AG04450 (cell line): Measurements from ENCODE around the gene TOR1A. TPM values are rescaled to one million over a fixed set of nuclear protein-coding genes. Genes with fewer than 3 reads are reported as not detected.

Source experiments
- CTCF ChIA-PET: fragments of 300-600, 350-600 bp; formaldehyde crosslinking; extraction: SDS; loops from one replicate; lab custom pipeline; 2022; ENCODE audit warnings: antibody characterized with exemption, inconsistent platforms; lab: Charles Lee
- POLR2A ChIA-PET: fragments of 350-600 bp; formaldehyde crosslinking; extraction: SDS; loops from one replicate; lab custom pipeline; 2021; ENCODE audit warnings: antibody characterized with exemption, inconsistent platforms; lab: Yijun Ruan, JAX
- DNase-seq: peaks from one replicate; pipeline ENCODE4 v3.0.0-alpha.2; 2011; ENCODE audit warnings: low read depth, low spot score
- H3K27ac ChIP-seq: one replicate; pipeline ENCODE4 v1.5.1; 2012; ENCODE audit warnings: low read depth, low read length, control low read depth
- H3K27me3 ChIP-seq: one replicate; pipeline ENCODE4 v1.6.0; 2012; ENCODE audit warnings: low read length; ENCODE audit not compliant: control insufficient read depth, insufficient read depth
- H3K4me3 ChIP-seq: 2 replicates; pipeline ENCODE4 v1.5.1; 2011; ENCODE audit warnings: mild to moderate bottlenecking, low read depth, low read length, control low read depth
- H3K9me3 ChIP-seq: 2 replicates; pipeline ENCODE4 v1.5.1; 2012; ENCODE audit warnings: low read length; ENCODE audit not compliant: control insufficient read depth, insufficient read depth
- polyA plus RNA-seq: library from polyadenylated mRNA; depleted of rRNA; stranded (reverse); fragments of >200 nt; gene quantifications from 2 replicates; pipeline ENCODE4 v1.2.3, GENCODE V29; 2011
- TF ChIP-seq, protein P1 (sequence below): IDR thresholded peaks from 2 replicates; pipeline ENCODE4 v1.5.1; 2011; ENCODE audit warnings: low read depth, low read length, control low read depth, inconsistent platforms

TOR1A gene
- polyA plus RNA-seq, 1 experiment = 78.5 TPM

DNA sequence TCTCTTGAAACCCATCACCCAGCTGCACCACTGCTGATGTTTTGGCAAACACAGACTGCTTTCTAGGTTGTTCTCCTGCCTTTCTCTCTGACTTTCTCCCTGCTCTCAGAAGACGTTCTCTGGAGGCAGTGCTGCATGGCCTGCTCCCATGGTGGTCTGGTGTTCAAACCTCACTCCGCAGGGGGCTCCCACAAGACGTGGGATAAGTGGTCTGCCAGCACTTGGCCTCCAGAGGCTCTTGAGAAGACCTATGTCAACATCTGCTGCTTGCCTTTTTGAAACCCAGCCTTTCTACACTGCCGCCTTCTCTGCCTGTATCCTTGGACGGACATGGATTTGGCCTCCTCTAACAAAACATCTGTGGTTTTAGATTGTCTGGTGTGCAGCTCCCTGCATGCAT is 27.9 kb upstream of the TOR1A start:
- no peaks in the 10 kb centered on the region for H3K27me3 ChIP-seq
- CTCF ChIA-PET = no interaction called here

DNA sequence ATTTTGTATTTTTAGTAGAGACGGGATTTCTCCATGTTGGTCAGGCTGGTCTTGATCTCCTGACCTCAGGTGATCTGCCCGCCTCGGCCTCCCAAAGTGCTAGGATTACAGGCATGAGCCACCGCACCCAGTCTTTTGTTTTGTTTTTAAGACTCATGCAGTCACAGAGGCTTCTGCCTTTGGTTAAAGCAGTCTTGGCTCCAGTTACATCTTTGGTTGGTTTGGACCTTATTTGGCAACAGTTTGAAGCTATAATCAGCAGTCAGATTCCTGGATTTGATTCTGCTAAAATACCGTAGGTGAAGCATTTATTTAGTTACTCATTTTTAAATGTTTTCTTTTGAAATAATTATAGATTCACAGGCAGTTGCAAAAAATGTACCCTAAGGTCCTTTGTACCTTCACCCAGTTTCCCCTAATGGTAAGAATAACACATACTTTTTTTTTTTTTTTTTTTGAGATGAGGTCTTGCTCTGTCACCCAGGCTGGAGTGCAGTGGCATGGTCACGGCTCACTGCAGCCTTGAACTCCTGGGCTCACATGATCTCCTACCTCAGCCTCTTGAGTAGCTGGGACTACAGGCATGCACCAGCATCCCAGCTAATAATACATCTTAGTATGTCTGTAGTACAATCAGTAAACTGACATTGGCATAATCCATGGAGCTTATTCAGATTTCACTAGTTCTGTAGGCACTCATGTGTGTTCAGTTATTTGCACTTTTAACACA is 27.1 kb upstream of the TOR1A start:
- no peak overlapping the region for H3K4me3 ChIP-seq
- no peak overlapping the region for H3K27ac ChIP-seq
- POLR2A ChIA-PET = interaction anchor here (0.6 kb wide), 1 partner anchor 25 kb away, joined by 6 read pairs; no protein-coding TSS in a partner anchor
- DNase-seq = no peak
- H3K27me3 ChIP-seq = no peaks in the 10 kb centered on the region
- TF ChIP-seq, protein P1, sequence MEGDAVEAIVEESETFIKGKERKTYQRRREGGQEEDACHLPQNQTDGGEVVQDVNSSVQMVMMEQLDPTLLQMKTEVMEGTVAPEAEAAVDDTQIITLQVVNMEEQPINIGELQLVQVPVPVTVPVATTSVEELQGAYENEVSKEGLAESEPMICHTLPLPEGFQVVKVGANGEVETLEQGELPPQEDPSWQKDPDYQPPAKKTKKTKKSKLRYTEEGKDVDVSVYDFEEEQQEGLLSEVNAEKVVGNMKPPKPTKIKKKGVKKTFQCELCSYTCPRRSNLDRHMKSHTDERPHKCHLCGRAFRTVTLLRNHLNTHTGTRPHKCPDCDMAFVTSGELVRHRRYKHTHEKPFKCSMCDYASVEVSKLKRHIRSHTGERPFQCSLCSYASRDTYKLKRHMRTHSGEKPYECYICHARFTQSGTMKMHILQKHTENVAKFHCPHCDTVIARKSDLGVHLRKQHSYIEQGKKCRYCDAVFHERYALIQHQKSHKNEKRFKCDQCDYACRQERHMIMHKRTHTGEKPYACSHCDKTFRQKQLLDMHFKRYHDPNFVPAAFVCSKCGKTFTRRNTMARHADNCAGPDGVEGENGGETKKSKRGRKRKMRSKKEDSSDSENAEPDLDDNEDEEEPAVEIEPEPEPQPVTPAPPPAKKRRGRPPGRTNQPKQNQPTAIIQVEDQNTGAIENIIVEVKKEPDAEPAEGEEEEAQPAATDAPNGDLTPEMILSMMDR = no peak
- CTCF ChIA-PET = no interaction called here
- H3K9me3 ChIP-seq = no peaks in the 10 kb centered on the region

More for the DNA sequence above, 27.9 kb upstream of the TOR1A start:
- TF ChIP-seq, protein P1 = no peak
- POLR2A ChIA-PET = no interaction called here
- DNase-seq = no peak
- H3K9me3 ChIP-seq = no peaks in the 10 kb centered on the region
- H3K27ac ChIP-seq = no peak overlapping the region
- no peak overlapping the region for H3K4me3 ChIP-seq

DNA sequence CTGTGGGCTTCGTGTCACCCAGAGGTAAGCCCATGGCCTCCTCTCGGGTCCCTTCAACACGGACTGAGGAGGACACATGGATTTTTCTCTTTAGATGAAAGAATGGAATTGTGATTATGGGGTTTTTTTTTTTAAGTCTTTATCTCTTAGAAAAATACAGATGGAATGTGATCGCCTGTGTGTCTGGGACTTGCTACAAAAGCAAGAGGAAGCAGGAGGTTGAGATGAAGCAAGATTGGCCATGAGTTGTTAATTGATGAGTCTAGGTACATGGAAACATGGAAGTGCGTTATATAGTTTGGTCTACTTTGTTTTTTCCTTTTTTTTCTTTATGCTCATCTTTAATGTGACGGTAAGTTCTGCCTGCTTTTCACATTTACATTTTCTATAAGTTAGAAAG is 26.0 kb upstream of the TOR1A start:
- DNase-seq = no peak
- ChIA-PET POLR2A (no interaction called here), CTCF (no interaction called here)

DNA sequence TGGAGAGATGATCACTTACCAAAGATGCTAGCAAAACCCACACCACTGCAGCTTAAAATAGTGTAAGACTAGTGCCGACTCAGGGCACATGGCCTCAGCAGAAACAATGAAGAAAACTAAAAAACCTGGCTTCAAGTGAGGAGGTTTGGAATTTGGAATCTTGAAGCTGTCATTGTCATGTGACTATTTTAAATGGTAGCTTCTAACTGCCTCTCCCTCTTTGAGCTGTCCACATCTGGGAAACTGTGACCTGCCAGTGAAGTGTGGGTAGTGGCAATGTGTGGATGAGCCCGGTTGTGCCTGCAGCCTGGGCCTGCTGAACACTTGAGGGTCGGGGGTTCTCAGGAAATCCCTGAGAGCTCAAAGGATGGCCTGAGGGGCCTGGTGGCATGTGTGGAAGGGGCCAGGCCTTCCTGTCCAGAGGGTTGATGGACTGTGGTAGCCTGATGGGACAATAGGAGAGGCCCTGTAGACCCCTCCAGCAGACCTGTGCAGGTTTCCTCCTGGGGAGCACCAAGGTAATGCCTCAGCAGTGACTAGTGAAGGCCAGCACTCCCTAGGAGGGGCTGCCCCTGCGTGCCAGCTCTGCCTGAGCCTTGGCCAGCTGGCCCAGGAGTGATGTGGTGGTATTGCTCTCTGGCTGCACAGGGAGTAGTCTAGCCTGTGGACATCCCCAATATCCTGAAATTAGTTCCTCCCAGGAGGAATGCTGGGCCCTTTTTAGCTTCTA is 24.9 kb upstream of the TOR1A start:
- Histone ChIP-seq H3K9me3 (no peaks in the 10 kb centered on the region), H3K4me3 (no peak overlapping the region), H3K27ac (no peak overlapping the region), H3K27me3 (no peaks in the 10 kb centered on the region)
- TF ChIP-seq, protein P1 = no peak
- ChIA-PET POLR2A (interaction anchor here (0.8 kb wide), 1 partner anchor 87 kb away, joined by 5 read pairs; no protein-coding TSS in a partner anchor), CTCF (no interaction called here)
- DNase-seq = no peak

More for the DNA sequence above, 26.0 kb upstream of the TOR1A start:
- no peaks in the 10 kb centered on the region for H3K27me3 ChIP-seq
- TF ChIP-seq, protein P1 = no peak
- no peak overlapping the region for H3K27ac ChIP-seq
- H3K9me3 ChIP-seq = no peaks in the 10 kb centered on the region
- H3K4me3 ChIP-seq = no peak overlapping the region

DNA sequence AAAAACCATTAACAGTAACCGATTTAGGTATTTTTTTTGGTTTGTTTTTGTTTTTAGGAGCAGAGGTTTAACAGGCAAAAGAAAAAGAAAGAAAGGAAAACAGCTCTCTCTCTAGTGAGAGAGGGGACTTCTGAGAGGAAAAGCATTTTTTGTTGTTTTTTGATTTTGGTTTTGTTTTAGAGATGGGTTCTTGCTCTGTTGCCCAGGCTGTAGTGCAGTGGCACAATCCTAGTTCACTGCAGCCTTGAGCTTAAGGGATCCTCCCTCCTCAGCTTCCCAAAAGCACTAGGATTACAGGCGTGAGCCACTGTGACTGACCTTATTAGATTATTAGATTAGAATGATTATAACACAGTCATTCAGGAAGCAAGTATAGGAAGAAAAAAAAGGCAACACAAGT is 21.4 kb upstream of the TOR1A start:
- ChIA-PET POLR2A (no interaction called here), CTCF (interaction anchor here (0.6 kb wide), 1 partner anchor 391 kb away, joined by 3 read pairs; no protein-coding TSS in a partner anchor)
- no peak overlapping the region for H3K27ac ChIP-seq
- H3K4me3 ChIP-seq = no peak overlapping the region
- DNase-seq = no peak
- no peaks in the 10 kb centered on the region for H3K27me3 ChIP-seq
- no peaks in the 10 kb centered on the region for H3K9me3 ChIP-seq
- TF ChIP-seq, protein P1 = no peak
